BLaER1 (cell line): ENCODE measurements around the gene CLK2.
A peak's percentile ranks its signal among the peaks of the same experiment; 100 is the strongest.
"Not testable (repeated sequence)": the region's sequence is repeated elsewhere in the genome, so short reads cannot be mapped to it uniquely, and the experiment has no call there.

Experiments used
- H3K27ac ChIP-seq: shearing (Covaris generic); formaldehyde crosslinking; 2 replicates; pipeline ENCODE4 v1.8.1; 2022
- H3K27me3 ChIP-seq: shearing (Covaris generic); formaldehyde crosslinking; 2 replicates; pipeline ENCODE4 v1.8.1; 2022
- H3K36me3 ChIP-seq: shearing (Covaris generic); formaldehyde crosslinking; 2 replicates; pipeline ENCODE4 v1.8.1; 2022
- H3K4me1 ChIP-seq: shearing (Covaris generic); formaldehyde crosslinking; 2 replicates; pipeline ENCODE4 v1.8.1; 2022
- H3K4me2 ChIP-seq: shearing (Covaris generic); formaldehyde crosslinking; 2 replicates; pipeline ENCODE4 v1.8.1; 2022
- H3K4me3 ChIP-seq: shearing (Covaris generic); formaldehyde crosslinking; 2 replicates; pipeline ENCODE4 v1.8.1; 2022
- H3K9ac ChIP-seq: shearing (Covaris generic); formaldehyde crosslinking; 2 replicates; pipeline ENCODE4 v1.8.1; 2022
- H3K9me3 ChIP-seq: shearing (Covaris generic); formaldehyde crosslinking; 2 replicates; pipeline ENCODE4 v1.8.1; 2022
- H4K20me1 ChIP-seq: shearing (Covaris generic); formaldehyde crosslinking; 2 replicates; pipeline ENCODE4 v1.8.1; 2022
- Cebpa-rat ChIP-seq: shearing (Covaris generic); IDR thresholded peaks from 2 replicates; pipeline ENCODE4 v1.8.1; 2022

The CLK2 gene

DNA sequence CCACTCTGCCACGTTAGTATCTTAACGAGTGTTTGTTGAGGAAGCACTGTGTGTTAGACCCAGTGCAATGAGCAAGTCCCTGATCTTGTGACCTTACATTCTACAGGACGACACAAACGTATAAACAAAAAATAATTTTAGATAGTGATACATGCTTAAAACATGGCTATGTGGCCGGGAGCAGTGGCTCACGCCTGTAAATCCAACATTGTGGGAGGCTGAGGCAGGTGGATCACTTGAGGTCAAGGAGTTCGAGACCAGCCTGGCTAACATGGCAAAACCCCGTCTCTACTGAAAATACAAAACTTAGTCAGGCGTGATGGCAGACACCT is 45.2 kb downstream of the CLK2 start:
- H3K27ac ChIP-seq = peak overlapping the region; percentile 83
- H3K4me1 ChIP-seq = peaks cover 45% of the 10 kb centered on the region
- H3K4me3 ChIP-seq = peak overlapping the region; percentile 77
- TF ChIP-seq Cebpa-rat = no peak
- no peaks in the 10 kb centered on the region for H4K20me1 ChIP-seq
- H3K9me3 ChIP-seq = no peaks in the 10 kb centered on the region
- no peaks in the 10 kb centered on the region for H3K36me3 ChIP-seq
- peak overlapping the region; percentile 79 for H3K9ac ChIP-seq
- H3K27me3 ChIP-seq = no peaks in the 10 kb centered on the region
- peak overlapping the region; percentile 82 for H3K4me2 ChIP-seq

DNA sequence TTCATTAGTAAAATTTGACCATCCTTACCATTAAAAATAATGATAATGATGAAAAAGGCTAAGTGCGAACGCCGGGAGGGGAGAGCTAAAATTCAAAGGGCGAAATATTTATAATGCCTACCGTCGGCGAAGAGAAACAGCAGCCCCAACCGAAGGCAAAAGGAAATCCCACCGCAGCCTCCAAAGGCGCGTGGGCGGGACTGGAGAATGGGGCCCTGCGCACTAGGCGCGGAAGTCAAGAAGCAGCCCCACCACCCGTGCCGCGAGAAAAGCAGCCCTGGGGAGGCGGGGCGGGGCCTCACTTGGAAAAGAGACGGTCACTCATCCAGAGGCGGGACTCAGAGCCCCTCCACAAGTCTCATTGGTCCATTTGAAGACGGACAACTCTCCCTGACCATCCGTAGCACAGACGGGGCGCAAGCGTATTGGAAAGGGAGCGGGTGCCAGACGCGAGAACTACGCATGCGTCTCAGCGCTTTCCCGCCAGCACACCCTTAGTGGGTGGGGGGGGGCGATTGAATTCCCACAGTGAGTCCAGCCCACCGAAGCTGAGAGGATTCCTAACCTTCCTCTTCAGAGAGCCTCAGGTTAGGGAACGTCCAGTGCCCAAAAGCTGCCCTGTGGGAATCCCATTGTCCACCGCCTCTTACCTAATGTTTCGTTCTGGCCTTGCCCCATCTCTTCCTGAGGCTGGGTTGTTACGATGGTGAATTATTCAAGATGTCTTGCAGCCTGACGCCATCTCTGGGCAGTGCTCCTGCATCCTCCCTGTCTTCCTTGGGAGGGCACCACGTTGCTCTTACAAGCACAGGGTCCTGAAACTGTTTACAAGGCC is 45.8 kb downstream of the CLK2 start:
- Histone ChIP-seq H3K27me3 (no peaks in the 10 kb centered on the region), H3K4me3 (peak overlapping the region; percentile 77), H3K27ac (peak overlapping the region; percentile 91), H3K4me2 (peak overlapping the region; percentile 88), H4K20me1 (no peaks in the 10 kb centered on the region), H3K9ac (peak overlapping the region; percentile 90), H3K36me3 (no peaks in the 10 kb centered on the region), H3K4me1 (peaks cover 51% of the 10 kb centered on the region), H3K9me3 (no peaks in the 10 kb centered on the region)
- TF ChIP-seq Cebpa-rat = no peak

- Histone ChIP-seq H3K27ac (peak overlapping the region; percentile 91), H3K4me1 (peaks cover 57% of the 10 kb centered on the region), H3K9me3 (no peaks in the 10 kb centered on the region), H3K4me2 (peak overlapping the region; percentile 88), H3K27me3 (no peaks in the 10 kb centered on the region), H3K9ac (peak overlapping the region; percentile 90), H4K20me1 (no peaks in the 10 kb centered on the region), H3K36me3 (no peaks in the 10 kb centered on the region), H3K4me3 (peak overlapping the region; percentile 77)
- no peak for TF ChIP-seq Cebpa-rat
Observed at GRCh38 chr1:155226910-155227260, 46.4 kb downstream of the CLK2 start.

- peaks cover 60% of the 10 kb centered on the region for H3K4me1 ChIP-seq
- H3K27me3 ChIP-seq = no peaks in the 10 kb centered on the region
- no peaks in the 10 kb centered on the region for H4K20me1 ChIP-seq
- no peaks in the 10 kb centered on the region for H3K36me3 ChIP-seq
- H3K9me3 ChIP-seq = no peaks in the 10 kb centered on the region
- peak overlapping the region; percentile 90 for H3K9ac ChIP-seq
- no peak for TF ChIP-seq Cebpa-rat
- H3K27ac ChIP-seq = peak overlapping the region; percentile 91
- peak overlapping the region; percentile 77 for H3K4me3 ChIP-seq
- peak overlapping the region; percentile 88 for H3K4me2 ChIP-seq
Observed at GRCh38 chr1:155226188-155226909, 47.0 kb downstream of the CLK2 start.

GRCh38 chr1:155225404-155225759 is 47.9 kb downstream of the CLK2 start:
- peak overlapping the region; percentile 88 for H3K4me2 ChIP-seq
- H3K27me3 ChIP-seq, H3K9me3 ChIP-seq, H4K20me1 ChIP-seq, H3K36me3 ChIP-seq: not testable (repeated sequence)
- H3K4me1 ChIP-seq = peaks cover 62% of the 10 kb centered on the region
- H3K4me3 ChIP-seq = peak overlapping the region; percentile 77
- peak overlapping the region; percentile 90; the same call in 1 of the 2 replicates for H3K9ac ChIP-seq
- peak overlapping the region; percentile 91 for H3K27ac ChIP-seq

DNA sequence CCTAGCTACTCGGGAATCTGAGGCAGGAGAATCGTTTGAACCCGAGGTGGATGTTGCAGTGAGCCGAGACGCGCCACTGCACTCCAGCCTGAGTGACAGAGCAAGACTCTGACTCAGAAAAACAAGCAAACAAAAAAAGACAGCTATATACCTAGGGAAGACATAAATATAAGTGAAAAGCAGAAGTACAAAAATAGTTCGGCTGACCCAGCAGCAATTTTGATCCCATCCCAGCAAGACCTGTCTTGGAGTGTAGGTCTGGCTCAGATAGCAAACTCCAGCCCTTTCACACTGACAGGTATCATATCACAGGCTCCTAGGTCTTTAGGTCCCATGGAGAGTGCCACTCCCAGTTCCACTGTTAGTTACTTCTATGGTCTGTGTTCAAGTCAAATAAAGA is 50.3 kb downstream of the CLK2 start:
- no peaks in the 10 kb centered on the region for H3K36me3 ChIP-seq
- peak overlapping the region; percentile 77; the same call in 1 of the 2 replicates for H3K4me3 ChIP-seq
- H3K4me2 ChIP-seq = peak overlapping the region; percentile 88
- no peaks in the 10 kb centered on the region for H4K20me1 ChIP-seq
- 0 out of 2 replicates have a peak overlapping the region, but pooled peaks have one; percentile 26 for H3K9ac ChIP-seq
- H3K27ac ChIP-seq = peak overlapping the region; percentile 91
- TF ChIP-seq Cebpa-rat = no peak
- H3K27me3 ChIP-seq = no peaks in the 10 kb centered on the region
- peaks cover 66% of the 10 kb centered on the region for H3K4me1 ChIP-seq
- H3K9me3 ChIP-seq = no peaks in the 10 kb centered on the region

DNA sequence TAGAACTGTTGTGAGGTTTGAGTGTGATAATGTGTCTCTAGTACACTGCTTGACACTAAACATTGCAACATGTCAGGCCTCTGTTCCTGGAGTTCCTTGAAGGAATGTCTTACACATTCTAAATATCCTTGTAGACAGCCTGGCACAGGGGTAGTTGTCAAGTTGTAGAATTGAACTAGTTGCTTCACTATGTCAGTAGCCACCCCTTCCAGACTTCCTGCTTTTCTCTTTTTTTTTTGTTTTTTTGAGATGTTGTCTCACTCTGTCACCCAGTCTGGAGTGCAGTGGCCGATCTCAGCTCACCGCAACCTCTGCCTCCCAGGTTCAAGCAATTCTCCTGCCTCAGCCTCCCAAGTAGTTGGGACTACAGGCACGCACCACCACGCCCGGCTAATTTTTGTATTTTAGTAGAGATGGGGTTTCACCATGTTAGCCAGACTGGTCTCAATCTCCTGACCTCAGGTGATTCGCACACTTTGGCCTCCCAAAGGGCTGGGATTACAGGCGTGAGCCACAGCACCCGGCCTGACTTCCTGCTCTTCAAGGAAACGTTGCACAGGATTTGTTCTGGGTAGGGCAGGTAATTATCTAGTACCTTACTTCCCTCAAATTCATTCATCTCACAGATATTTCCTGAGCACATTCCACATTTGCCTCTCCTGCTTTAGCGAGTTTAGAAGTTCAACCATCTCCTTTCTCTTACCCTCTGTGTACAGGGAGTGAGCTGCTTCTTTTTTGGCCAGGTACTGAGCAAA is 52.9 kb downstream of the CLK2 start:
- not testable (repeated sequence) for H3K27me3 ChIP-seq, H3K9ac ChIP-seq, H3K4me3 ChIP-seq, H3K9me3 ChIP-seq, H3K4me2 ChIP-seq, H3K27ac ChIP-seq, H4K20me1 ChIP-seq
- peaks cover 21% of the 10 kb centered on the region for H3K36me3 ChIP-seq
- H3K4me1 ChIP-seq = peaks cover 50% of the 10 kb centered on the region

DNA sequence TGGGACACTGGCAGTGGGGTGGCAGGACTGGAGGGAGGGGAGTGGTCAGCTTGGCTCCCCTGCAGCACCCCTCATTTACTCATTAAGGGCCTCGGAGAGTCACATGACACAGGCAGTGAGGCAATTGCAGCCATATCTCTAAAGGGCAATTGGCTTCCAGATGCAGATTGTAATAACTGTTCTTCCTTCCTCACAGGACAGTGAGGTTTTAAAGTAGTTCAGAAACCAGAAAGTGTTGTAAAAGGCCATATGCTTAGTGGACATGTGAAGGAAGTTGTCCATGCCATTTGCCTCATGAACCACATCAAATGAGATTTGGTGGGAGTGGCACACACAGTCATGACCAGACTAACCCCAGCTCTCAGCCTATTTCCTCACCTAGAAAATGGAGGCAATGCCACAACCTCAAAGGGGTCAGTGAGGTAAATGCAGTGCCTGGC is 53.7 kb downstream of the CLK2 start:
- Histone ChIP-seq H3K27ac (no peak overlapping the region), H3K9ac (no peak overlapping the region), H3K4me3 (no peak overlapping the region), H3K36me3 (peaks cover 28% of the 10 kb centered on the region), H3K4me2 (no peak overlapping the region), H3K9me3 (no peaks in the 10 kb centered on the region), H3K4me1 (peaks cover 43% of the 10 kb centered on the region), H4K20me1 (no peaks in the 10 kb centered on the region), H3K27me3 (no peaks in the 10 kb centered on the region)
- TF ChIP-seq Cebpa-rat = no peak

DNA sequence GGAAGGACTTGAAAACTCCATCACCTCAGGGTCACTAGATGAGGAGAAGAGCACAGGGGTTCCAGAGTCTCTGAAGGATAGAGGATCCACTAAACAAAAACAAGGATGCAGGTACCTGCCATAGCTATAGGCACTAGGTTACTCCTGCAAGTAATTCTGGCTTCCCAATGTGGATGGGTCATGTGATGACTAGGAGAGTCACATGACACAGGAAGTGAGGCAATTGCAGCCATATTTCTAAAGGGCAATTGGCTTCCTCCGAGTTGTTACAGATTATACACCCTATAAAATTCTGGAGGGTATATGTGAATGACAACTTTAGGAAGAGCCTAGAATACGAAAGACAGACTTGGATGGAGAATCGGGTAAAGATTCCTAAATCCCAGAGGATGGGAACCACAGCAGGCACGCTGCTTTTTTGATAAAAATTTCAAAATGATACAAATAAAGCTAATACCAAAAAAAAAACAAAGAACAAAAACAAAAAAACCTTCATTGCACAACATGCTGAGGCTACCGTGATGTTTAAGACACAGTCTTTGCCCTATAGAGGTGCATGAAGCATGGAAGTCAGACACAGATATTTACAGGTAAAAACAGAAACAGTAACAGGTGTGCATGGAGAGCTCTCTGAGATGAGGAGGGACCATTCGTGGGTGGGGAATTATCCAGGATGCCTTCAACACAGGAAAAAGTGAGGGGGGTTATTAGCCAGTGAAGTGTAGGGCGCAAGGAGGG is 54.3 kb downstream of the CLK2 start:
- Histone ChIP-seq H3K27me3 (no peaks in the 10 kb centered on the region), H3K9me3 (no peaks in the 10 kb centered on the region), H4K20me1 (no peaks in the 10 kb centered on the region), H3K4me2 (no peak overlapping the region; the same call in 1 of the 2 replicates), H3K36me3 (peaks cover 29% of the 10 kb centered on the region), H3K27ac (no peak overlapping the region), H3K9ac (no peak overlapping the region), H3K4me3 (no peak overlapping the region), H3K4me1 (peaks cover 37% of the 10 kb centered on the region)
- no peak for TF ChIP-seq Cebpa-rat

DNA sequence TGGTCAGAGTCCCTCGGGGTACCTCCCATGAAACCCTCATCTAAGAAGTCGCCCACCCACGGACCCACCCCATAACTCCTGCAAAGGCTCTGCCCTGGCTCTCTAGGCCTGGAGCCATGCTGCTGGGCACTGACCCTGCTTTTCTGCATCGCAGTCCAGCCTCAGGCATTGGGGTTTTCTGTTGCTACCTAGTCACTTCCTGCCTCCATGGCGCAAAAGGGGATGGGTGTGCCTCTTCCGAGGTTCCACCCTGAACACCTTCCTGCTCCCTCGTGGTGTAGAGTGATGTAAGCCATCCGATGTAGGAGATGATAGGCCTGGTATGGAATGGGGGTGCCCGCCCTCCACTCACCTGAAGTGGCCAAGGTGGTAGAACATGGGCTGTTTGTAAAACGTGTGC is 58.6 kb downstream of the CLK2 start:
- H3K4me2 ChIP-seq, H3K9me3 ChIP-seq, H3K4me3 ChIP-seq, H3K9ac ChIP-seq, H3K27ac ChIP-seq, H4K20me1 ChIP-seq, H3K27me3 ChIP-seq: not testable (repeated sequence)
- peaks cover 51% of the 10 kb centered on the region for H3K36me3 ChIP-seq
- H3K4me1 ChIP-seq = peaks cover 17% of the 10 kb centered on the region
